GM21786 (cell line): ENCODE data around the gene PTPRJ.
"Not testable (repeated sequence)": the region's sequence is repeated elsewhere in the genome, so short reads cannot be mapped to it uniquely, and the experiment has no call there.

ENCODE experiments used
- ATAC-seq: cut with Tn5 transposase; IDR thresholded peaks from one replicate; pipeline ENCODE4 v1.9.1; 2021; ENCODE audit not compliant: unreplicated experiment

PTPRJ gene

GRCh38 chr11:47980088-47980906 lies at the start of gene PTPRJ:
PTPRJ (plus strand) TSS chr11:47980559; CDS start chr11:47980913, 354 bp downstream.
- ATAC-seq: peak; percentile 53

- ATAC-seq: no peak
These were observed 47.8 kb upstream of the PTPRJ start for GRCh38 chr11:47932544-47932943.

- not testable (repeated sequence) for ATAC-seq
These were observed 46.6 kb upstream of the PTPRJ start for GRCh38 chr11:47933797-47934196.

- no peak for ATAC-seq
These were observed 41.4 kb upstream of the PTPRJ start for GRCh38 chr11:47938791-47939560.

GRCh38 chr11:47940904-47941649 lies 39.3 kb upstream of the PTPRJ start:
- no peak for ATAC-seq

- no peak for ATAC-seq
These were observed 38.3 kb upstream of the PTPRJ start for GRCh38 chr11:47941907-47942558.

- ATAC-seq: no peak
These were observed 36.4 kb upstream of the PTPRJ start for GRCh38 chr11:47943721-47944586.

- ATAC-seq: no peak
These were observed 35.7 kb upstream of the PTPRJ start for GRCh38 chr11:47944632-47945031.

GRCh38 chr11:47946682-47947559 lies 33.4 kb upstream of the PTPRJ start:
- ATAC-seq: no peak

- ATAC-seq: no peak
These were observed 32.2 kb upstream of the PTPRJ start for GRCh38 chr11:47948137-47948536.

GRCh38 chr11:47949001-47949675 lies 31.2 kb upstream of the PTPRJ start:
- not testable (repeated sequence) for ATAC-seq

GRCh38 chr11:47950396-47950795 lies 30.0 kb upstream of the PTPRJ start:
- ATAC-seq: no peak

GRCh38 chr11:47951504-47951903 lies 28.9 kb upstream of the PTPRJ start:
- ATAC-seq: not testable (repeated sequence)

- ATAC-seq: no peak
These were observed 25.2 kb upstream of the PTPRJ start for GRCh38 chr11:47955061-47955755.

- no peak for ATAC-seq
These were observed 20.3 kb upstream of the PTPRJ start for GRCh38 chr11:47960015-47960414.

- ATAC-seq: no peak
These were observed 19.0 kb upstream of the PTPRJ start for GRCh38 chr11:47961383-47961782.

GRCh38 chr11:47964546-47964945 lies 15.8 kb upstream of the PTPRJ start:
- ATAC-seq: no peak
